Astrocyte (in vitro differentiated cells and primary cell): ENCODE measurements around the gene APBB2. TPM values are rescaled to one million over a fixed set of nuclear protein-coding genes. Genes with fewer than 3 reads are reported as not detected.

ENCODE experiments used
- DNase-seq: peaks from one replicate; pipeline ENCODE4 v3.0.0-alpha.2; 2010; ENCODE audit warnings: low read depth
- FAIRE-seq: peaks from 2 replicates; lab custom pipeline; 2011; peaks lifted over from hg19 to GRCh38; lab: Jason Lieb, UNC
- H2AFZ ChIP-seq: 2 replicates; pipeline ENCODE4 v1.6.0; 2012; ENCODE audit warnings: low read depth, low read length, inconsistent platforms
- H3K27ac ChIP-seq: 2 replicates; pipeline ENCODE4 v1.5.1; 2011; ENCODE audit warnings: low read depth, low read length, inconsistent platforms
- H3K27me3 ChIP-seq: 2 replicates; pipeline ENCODE4 v1.6.0; 2011; ENCODE audit warnings: low read length, inconsistent platforms; ENCODE audit not compliant: insufficient read depth
- H3K36me3 ChIP-seq: 2 replicates; pipeline ENCODE4 v1.5.1; 2011; ENCODE audit warnings: low read length, inconsistent platforms; ENCODE audit not compliant: insufficient read depth
- H3K4me1 ChIP-seq: 2 replicates; pipeline ENCODE4 v1.5.1; 2011; ENCODE audit warnings: low read length, inconsistent platforms; ENCODE audit not compliant: insufficient read depth
- H3K4me2 ChIP-seq: 2 replicates; pipeline ENCODE4 v1.6.0; 2012; ENCODE audit warnings: low read length, inconsistent platforms
- H3K4me3 ChIP-seq: 2 replicates; pipeline ENCODE4 v1.5.1; 2011; ENCODE audit warnings: low read depth, mild to moderate bottlenecking, low read length, inconsistent platforms; ENCODE audit not compliant: insufficient read depth
- H3K79me2 ChIP-seq: 2 replicates; pipeline ENCODE4 v1.6.0; 2012; ENCODE audit warnings: mild to moderate bottlenecking, low read length, inconsistent platforms; ENCODE audit not compliant: insufficient read depth
- H3K9ac ChIP-seq: 2 replicates; pipeline ENCODE4 v1.6.0; 2012; ENCODE audit warnings: mild to moderate bottlenecking, low read length, inconsistent platforms
- H3K9me3 ChIP-seq: 2 replicates; pipeline ENCODE4 v1.5.1; 2012; ENCODE audit warnings: low read depth, mild to moderate bottlenecking, low read length, inconsistent platforms; ENCODE audit not compliant: insufficient read depth
- H4K20me1 ChIP-seq: 2 replicates; pipeline ENCODE4 v1.6.0; 2012; ENCODE audit warnings: low read length, inconsistent platforms; ENCODE audit not compliant: insufficient read depth
- H3K27ac Mint-ChIP-seq: one replicate; pipeline ENCODE4 v1.8.0; 2021; ENCODE audit warnings: mild to moderate bottlenecking, mixed read lengths; ENCODE audit not compliant: unreplicated experiment
- H3K27me3 Mint-ChIP-seq: one replicate; pipeline ENCODE4 v1.8.0; 2021; ENCODE audit warnings: low read depth, mixed read lengths; ENCODE audit not compliant: unreplicated experiment
- H3K36me3 Mint-ChIP-seq: one replicate; pipeline ENCODE4 v1.8.0; 2021; ENCODE audit warnings: low read depth, mixed read lengths; ENCODE audit not compliant: unreplicated experiment
- H3K4me1 Mint-ChIP-seq: one replicate; pipeline ENCODE4 v1.8.0; 2021; ENCODE audit warnings: low read depth, mixed read lengths; ENCODE audit not compliant: unreplicated experiment
- H3K4me3 Mint-ChIP-seq: one replicate; pipeline ENCODE4 v1.8.0; 2021; ENCODE audit warnings: mild to moderate bottlenecking, moderate library complexity, mixed read lengths; ENCODE audit not compliant: unreplicated experiment
- H3K9me3 Mint-ChIP-seq: one replicate; pipeline ENCODE4 v1.8.0; 2021; ENCODE audit warnings: mild to moderate bottlenecking, mixed read lengths; ENCODE audit not compliant: unreplicated experiment
- CTCF ChIP-seq: IDR thresholded peaks from 2 replicates; pipeline ENCODE4 v1.5.1; 2011; ENCODE audit warnings: low read depth, mild to moderate bottlenecking, inconsistent platforms, low read length, moderate library complexity; ENCODE audit not compliant: insufficient read depth
- EZH2 ChIP-seq: IDR thresholded peaks from 2 replicates; pipeline ENCODE4 v1.6.1; 2012; ENCODE audit warnings: mild to moderate bottlenecking, low read length, inconsistent platforms; ENCODE audit not compliant: insufficient read depth
- total RNA-seq: library from RNA; stranded (reverse); gene quantifications from 2 replicates; pipeline ENCODE4 v1.2.1, GENCODE V29; 2021

Gene APBB2
- total RNA-seq, 1 donor from 2014 or later = 173 TPM

GRCh38 chr4:41080976-41081375 is 133.4 kb downstream of the APBB2 start:
- Histone ChIP-seq H3K79me2 (peaks cover 54% of the 10 kb centered on the region), H2AFZ (no peak overlapping the region), H3K27ac (no peak overlapping the region), H4K20me1 (peaks cover 53% of the 10 kb centered on the region), H3K9me3 (no peaks in the 10 kb centered on the region), H3K4me2 (no peak overlapping the region), H3K36me3 (no peaks in the 10 kb centered on the region), H3K27me3 (no peaks in the 10 kb centered on the region), H3K4me3 (no peak overlapping the region), H3K4me1 (no peaks in the 10 kb centered on the region), H3K9ac (no peak overlapping the region)
- TF ChIP-seq CTCF (no peak), EZH2 (no peak)
- Mint-ChIP-seq H3K4me3 (no peak overlapping the region), H3K4me1 (peaks cover 20% of the 10 kb centered on the region), H3K27me3 (no peaks in the 10 kb centered on the region), H3K36me3 (peaks cover 9% of the 10 kb centered on the region), H3K9me3 (peaks cover 7% of the 10 kb centered on the region), H3K27ac (no peak overlapping the region)
- peak; percentile 32 for FAIRE-seq
- no peak for DNase-seq

GRCh38 chr4:41079881-41080560 is 134.3 kb downstream of the APBB2 start:
- Histone ChIP-seq H3K79me2 (peaks cover 52% of the 10 kb centered on the region), H2AFZ (no peak overlapping the region), H3K4me2 (no peak overlapping the region), H3K4me3 (no peak overlapping the region), H4K20me1 (peaks cover 61% of the 10 kb centered on the region), H3K4me1 (no peaks in the 10 kb centered on the region), H3K27me3 (no peaks in the 10 kb centered on the region), H3K9ac (no peak overlapping the region), H3K36me3 (no peaks in the 10 kb centered on the region), H3K27ac (no peak overlapping the region), H3K9me3 (no peaks in the 10 kb centered on the region)
- TF ChIP-seq CTCF (no peak), EZH2 (no peak)
- Mint-ChIP-seq H3K4me1 (peaks cover 24% of the 10 kb centered on the region), H3K27ac (no peak overlapping the region), H3K9me3 (peaks cover 5% of the 10 kb centered on the region), H3K4me3 (no peak overlapping the region), H3K27me3 (no peaks in the 10 kb centered on the region), H3K36me3 (peaks cover 9% of the 10 kb centered on the region)
- FAIRE-seq (no peak), DNase-seq (no peak)

GRCh38 chr4:41077628-41078027 is 136.7 kb downstream of the APBB2 start:
- Histone ChIP-seq H3K36me3 (no peaks in the 10 kb centered on the region), H3K27ac (no peak overlapping the region), H3K4me1 (no peaks in the 10 kb centered on the region), H3K79me2 (peaks cover 46% of the 10 kb centered on the region), H3K9me3 (no peaks in the 10 kb centered on the region), H2AFZ (no peak overlapping the region), H3K4me3 (no peak overlapping the region), H3K27me3 (no peaks in the 10 kb centered on the region), H3K4me2 (no peak overlapping the region), H3K9ac (no peak overlapping the region), H4K20me1 (peaks cover 56% of the 10 kb centered on the region)
- Mint-ChIP-seq H3K27me3 (no peaks in the 10 kb centered on the region), H3K36me3 (peaks cover 14% of the 10 kb centered on the region), H3K27ac (no peak overlapping the region), H3K9me3 (peaks cover 2% of the 10 kb centered on the region), H3K4me3 (no peak overlapping the region), H3K4me1 (peaks cover 42% of the 10 kb centered on the region)
- TF ChIP-seq EZH2 (no peak), CTCF (no peak)
- FAIRE-seq (no peak), DNase-seq (no peak)
